Endothelial cell of umbilical vein (primary cell): ENCODE data around the gene FBXO7. TPM values are rescaled to one million over a fixed set of nuclear protein-coding genes. Genes with fewer than 3 reads are reported as not detected.

Experiments used
- BruUV-seq: library from RNA; stranded (reverse); fragments of 400-500 nt; replicated peaks from 2 replicates; lab custom pipeline; 2021; lab: Mats Ljungman, UMichigan
- CTCF ChIA-PET: fragments of 300-600, 350-600 bp; sonication (Branson Sonifier 250); formaldehyde crosslinking; loops from one replicate; lab custom pipeline; 2021; ENCODE audit warnings: antibody characterized with exemption, inconsistent platforms; lab: Charles Lee
- POLR2A ChIA-PET: fragments of 300-600, 350-600 bp; sonication (Branson Sonifier 250); formaldehyde crosslinking; loops from one replicate; lab custom pipeline; 2021; ENCODE audit warnings: antibody characterized with exemption, inconsistent platforms; lab: Charles Lee
- DNase-seq: peaks from one replicate; pipeline ENCODE4 v3.0.0-alpha.2; 2011; ENCODE audit warnings: low read depth, low spot score
- FAIRE-seq: peaks from 2 replicates; lab custom pipeline; 2011; peaks lifted over from hg19 to GRCh38; lab: Jason Lieb, UNC
- H2AFZ ChIP-seq: 2 replicates; pipeline ENCODE4 v1.6.0; 2012; ENCODE audit warnings: low read depth, low read length, control low read depth, inconsistent platforms
- H3K27ac ChIP-seq: 2 replicates; pipeline ENCODE4 v1.5.1; 2011; ENCODE audit warnings: low read depth, mild to moderate bottlenecking, control low read depth, low read length, moderate library complexity; ENCODE audit not compliant: insufficient read depth
- H3K27me3 ChIP-seq, 2 experiments: 2 replicates each; pipeline versions ENCODE4 v1.6.0 to v1.6.1; 2011; ENCODE audit warnings: low read length in 2 of 2, mixed read lengths in 1 of 2; ENCODE audit not compliant: control insufficient read depth in 2 of 2, insufficient read depth in 2 of 2
- H3K36me3 ChIP-seq, 2 experiments: 2 replicates in 1 of 2; 3 replicates in 1 of 2; pipeline ENCODE4 v1.5.1; 2011; ENCODE audit warnings: low read length in 2 of 2, mild to moderate bottlenecking in 1 of 2, moderate library complexity in 1 of 2; ENCODE audit not compliant: control insufficient read depth in 2 of 2, insufficient read depth in 2 of 2; ENCODE audit errors: extremely low read depth in 1 of 2
- H3K4me1 ChIP-seq: 3 replicates; pipeline ENCODE4 v1.5.1; 2011; ENCODE audit warnings: mild to moderate bottlenecking, low read length; ENCODE audit not compliant: control insufficient read depth, insufficient read depth; ENCODE audit errors: extremely low read depth
- H3K4me2 ChIP-seq: 2 replicates; pipeline ENCODE4 v1.6.1; 2011; ENCODE audit warnings: low read length, control low read depth, mixed read lengths; ENCODE audit not compliant: insufficient read depth
- H3K4me3 ChIP-seq, 3 experiments: fragments of 200-600 bp in 1 of 3; sonication (generic), shearing (Covaris generic) in 1 of 3; replicated peaks in 1 of 3; 2 replicates each; pipeline ENCODE4 v1.5.1; 2011 to 2016; ENCODE audit warnings: control low read depth in 3 of 3, low read length in 3 of 3, mild to moderate bottlenecking in 2 of 3, inconsistent platforms in 1 of 3, low read depth in 1 of 3, moderate library complexity in 1 of 3; ENCODE audit not compliant: insufficient read depth in 1 of 3
- H3K79me2 ChIP-seq: 2 replicates; pipeline ENCODE4 v1.6.0; 2012; ENCODE audit warnings: low read length, inconsistent platforms; ENCODE audit not compliant: control insufficient read depth, insufficient read depth
- H3K9ac ChIP-seq: replicated peaks from 2 replicates; pipeline ENCODE3; 2011; ENCODE audit warnings: low read length, control low read depth; ENCODE audit not compliant: insufficient read depth; ENCODE audit errors: extremely low read depth
- H3K9me1 ChIP-seq: replicated peaks from 3 replicates; pipeline ENCODE4 v1.6.0; 2011; ENCODE audit warnings: mild to moderate bottlenecking, low read length; ENCODE audit not compliant: control insufficient read depth, insufficient read depth; ENCODE audit errors: extremely low read depth
- H3K9me3 ChIP-seq: replicated peaks from 2 replicates; pipeline ENCODE4 v1.5.1; 2012; ENCODE audit warnings: low read length, inconsistent platforms; ENCODE audit not compliant: control insufficient read depth, insufficient read depth
- H4K20me1 ChIP-seq: replicated peaks from 2 replicates; pipeline ENCODE3; 2011; ENCODE audit warnings: mild to moderate bottlenecking, low read length; ENCODE audit not compliant: control insufficient read depth, insufficient read depth; ENCODE audit errors: extremely low read depth
- CTCF ChIP-seq, 2 donors: IDR thresholded peaks; 1 replicate in 1 of 2; 2 replicates in 1 of 2; pipeline ENCODE4 v1.5.1; 2011; ENCODE audit warnings: low read length in 2 of 2, mild to moderate bottlenecking in 2 of 2, moderate library complexity in 2 of 2, control low read depth in 1 of 2, inconsistent platforms in 1 of 2, low read depth in 1 of 2; ENCODE audit not compliant: insufficient read depth in 1 of 2; ENCODE audit errors: extremely low read depth in 1 of 2
- FOS ChIP-seq: IDR thresholded peaks from 2 replicates; pipeline ENCODE4 v1.6.1; 2011; ENCODE audit warnings: mild to moderate bottlenecking, low read length, moderate library complexity, borderline replicate concordance; ENCODE audit not compliant: insufficient read depth
- GATA2 ChIP-seq: IDR thresholded peaks from 2 replicates; pipeline ENCODE4 v1.7.0; 2011; ENCODE audit warnings: low read depth, mild to moderate bottlenecking, moderate library complexity, mixed read lengths, low read length; ENCODE audit not compliant: insufficient read length, insufficient read depth
- JUN ChIP-seq: IDR thresholded peaks from 2 replicates; pipeline ENCODE4 v1.6.1; 2011; ENCODE audit warnings: borderline replicate concordance, low read depth; ENCODE audit not compliant: insufficient read length, insufficient read depth
- MAX ChIP-seq: IDR thresholded peaks from 2 replicates; pipeline ENCODE4 v1.6.1; 2011; ENCODE audit not compliant: insufficient read depth, insufficient read length
- MYC ChIP-seq: IDR thresholded peaks from one replicate; pipeline ENCODE4 v1.6.1; 2011; ENCODE audit warnings: mild to moderate bottlenecking, low read depth, low read length
- POLR2A ChIP-seq: IDR thresholded peaks from 2 replicates; pipeline ENCODE4 v1.6.1; 2012; ENCODE audit warnings: low read depth, mild to moderate bottlenecking, control low read depth, low read length
- POLR2AphosphoS5 ChIP-seq: IDR thresholded peaks from 2 replicates; pipeline ENCODE4 v1.6.1; 2012; ENCODE audit warnings: low read depth, mild to moderate bottlenecking, control low read depth, low read length, moderate library complexity; ENCODE audit not compliant: insufficient read depth
- dilution Hi-C: fragments of 300-500 bp; cut with MboI; formaldehyde crosslinking; loops from one replicate; pipeline ENCODE4 v1.15.0; 2019; ENCODE audit warnings: low sequenced_read_pairs; ENCODE audit not compliant: extremely low pct_ligation_motif_present
- intact Hi-C: fragments of 100-400 bp; cut with micrococcal nuclease; formaldehyde crosslinking; loops from one replicate; pipeline ENCODE4 v1.10.0; 2022
- polyA plus RNA-seq, 4 experiments: library from polyadenylated mRNA; depleted of rRNA in 3 of 4; stranded (reverse) in 3 of 4; unstranded in 1 of 4; fragments of >200 nt; gene quantifications; 2 replicates each; pipeline versions ENCODE4 v1.2.1 to v1.2.3, GENCODE V29; 2011 to 2012; ENCODE audit warnings: missing spikeins in 1 of 4
- total RNA-seq: library from RNA; stranded (reverse); gene quantifications from 2 replicates; pipeline ENCODE4 v1.2.3, GENCODE V29; 2021

The FBXO7 gene
- total and polyA plus RNA-seq, 2 donors (not counting 3 experiments of a cell fraction or from before 2014, with no cell fraction given) = 81.1 to 112 TPM

GRCh38 chr22:32545801-32546200 lies 71.2 kb downstream of the FBXO7 start:
- H3K27ac ChIP-seq = no peak overlapping the region
- CTCF ChIA-PET = no interaction called here
- H3K4me3 ChIP-seq = no peak overlapping the region
- DNase-seq (no peak), FAIRE-seq (no peak)
- no peaks in the 10 kb centered on the region for H3K79me2 ChIP-seq
- no TSS peak for BruUV-seq
- dilution Hi-C loops = no loop called here
- H3K4me1 ChIP-seq = no peaks in the 10 kb centered on the region
- no peaks in the 10 kb centered on the region for H3K9me3 ChIP-seq
- H3K9me1 ChIP-seq = no peaks in the 10 kb centered on the region
- H2AFZ ChIP-seq = no peak overlapping the region
- no peaks in the 10 kb centered on the region for H3K36me3 ChIP-seq
- TF ChIP-seq GATA2 = no peak
- TF ChIP-seq FOS = no peak
- no peak for TF ChIP-seq JUN
- TF ChIP-seq CTCF (IDR thresholded peaks at IDR 0.05; ENCODE audit: extremely low read depth in 1 of 2, insufficient read depth in 1 of 2, low read depth in 1 of 2, low read length in 2 of 2) = no peak
- TF ChIP-seq MAX = no peak
- TF ChIP-seq POLR2AphosphoS5 = no peak
- no peak for TF ChIP-seq MYC
- no peak for TF ChIP-seq POLR2A
- no peak overlapping the region for H3K9ac ChIP-seq
- no peak overlapping the region for H3K4me2 ChIP-seq
- POLR2A ChIA-PET = no interaction called here
- no peaks in the 10 kb centered on the region for H3K27me3 ChIP-seq
- intact Hi-C loops = no loop called here
- H4K20me1 ChIP-seq = no peaks in the 10 kb centered on the region
